Measurements from ENCODE around the gene TTC34.
A peak's percentile ranks its signal among the peaks of the same experiment; 100 is the strongest.
"Not testable (repeated sequence)": the region's sequence is repeated elsewhere in the genome, so short reads cannot be mapped to it uniquely, and the experiment has no call there.

Gene TTC34

GRCh38 chr1:2796890-2797740, 4.4 kb downstream of the TTC34 start:
- DNase-seq: no peak

- DNase-seq: no peak
Observed at GRCh38 chr1:2795926-2796325, 5.6 kb downstream of the TTC34 start.

GRCh38 chr1:2791027-2791760, 10.3 kb downstream of the TTC34 start:
- DNase-seq: no peak

- DNase-seq: no peak
Observed at GRCh38 chr1:2789986-2790581, 11.4 kb downstream of the TTC34 start.

GRCh38 chr1:2789164-2789985, 12.1 kb downstream of the TTC34 start:
- DNase-seq: no peak

- DNase-seq: no peak
Observed at GRCh38 chr1:2788506-2789163, 12.9 kb downstream of the TTC34 start.

GRCh38 chr1:2787163-2787911, 14.2 kb downstream of the TTC34 start:
- peak; percentile 34 for DNase-seq

- peak; percentile 25 for DNase-seq
Observed at GRCh38 chr1:2786329-2787162, 14.9 kb downstream of the TTC34 start.

- DNase-seq: peak; percentile 29
Observed at GRCh38 chr1:2785631-2786328, 15.7 kb downstream of the TTC34 start.

GRCh38 chr1:2784854-2785630, 16.5 kb downstream of the TTC34 start:
- DNase-seq: peak; percentile 41

- DNase-seq: peak; percentile 41
Observed at GRCh38 chr1:2783435-2784397, 17.8 kb downstream of the TTC34 start.

GRCh38 chr1:2783069-2783434, 18.4 kb downstream of the TTC34 start:
- no peak for DNase-seq

- DNase-seq: no peak
Observed at GRCh38 chr1:2781627-2782026, 19.9 kb downstream of the TTC34 start.

GRCh38 chr1:2778220-2778592, 23.3 kb downstream of the TTC34 start:
- peak; percentile 29 for DNase-seq

- peak; percentile 19 for DNase-seq
Observed at GRCh38 chr1:2777424-2778219, 23.9 kb downstream of the TTC34 start.

- not testable (repeated sequence) for DNase-seq
Observed at GRCh38 chr1:2775333-2775732, 26.2 kb downstream of the TTC34 start.

GRCh38 chr1:2768052-2768451, 33.4 kb downstream of the TTC34 start:
- DNase-seq: not testable (repeated sequence)
